Measurements from ENCODE around the gene SPI1.
"Not testable (repeated sequence)": the region's sequence is repeated elsewhere in the genome, so short reads cannot be mapped to it uniquely, and the experiment has no call there.

SPI1 gene

GRCh38 chr11:47317064-47317828 is 61.1 kb downstream of the SPI1 start:
- no peak for DNase-seq

- DNase-seq = not testable (repeated sequence)
Observed at GRCh38 chr11:47316501-47316900, 61.8 kb downstream of the SPI1 start.

GRCh38 chr11:47314992-47315391 is 63.4 kb downstream of the SPI1 start:
- no peak for DNase-seq

GRCh38 chr11:47308050-47308823 is 70.1 kb downstream of the SPI1 start:
- no peak for DNase-seq

- DNase-seq = no peak
Observed at GRCh38 chr11:47306484-47306844, 71.9 kb downstream of the SPI1 start.

- DNase-seq = no peak
Observed at GRCh38 chr11:47305734-47306483, 72.4 kb downstream of the SPI1 start.
